Hepatic stellate cell (primary cell): ENCODE measurements around the gene PPP2R1B.
A peak's percentile ranks its signal among the peaks of the same experiment; 100 is the strongest.
"Not testable (repeated sequence)": the region's sequence is repeated elsewhere in the genome, so short reads cannot be mapped to it uniquely, and the experiment has no call there.

ENCODE experiments used
- DNase-seq: peaks from one replicate; pipeline ENCODE4 v3.0.0; 2011; ENCODE audit warnings: low spot score

PPP2R1B gene

GRCh38 chr11:111782109-111782741, 16.0 kb upstream of the PPP2R1B start:
- DNase-seq, result no peak

GRCh38 chr11:111779118-111779517, 12.9 kb upstream of the PPP2R1B start:
- no peak for DNase-seq

GRCh38 chr11:111778047-111778558, 11.9 kb upstream of the PPP2R1B start:
- DNase-seq, result no peak

- DNase-seq, result peak; percentile 62
Observed at GRCh38 chr11:111777094-111778046, 11.2 kb upstream of the PPP2R1B start.

GRCh38 chr11:111776398-111777093, 10.4 kb upstream of the PPP2R1B start:
- DNase-seq, result no peak

GRCh38 chr11:111774955-111775710, 8.9 kb upstream of the PPP2R1B start:
- DNase-seq, result no peak

- DNase-seq, result no peak
Observed at GRCh38 chr11:111772535-111772934, 6.3 kb upstream of the PPP2R1B start.

- DNase-seq, result not testable (repeated sequence)
Observed at GRCh38 chr11:111771205-111771604, 5.0 kb upstream of the PPP2R1B start.

GRCh38 chr11:111770581-111771134, 4.5 kb upstream of the PPP2R1B start:
- no peak for DNase-seq

GRCh38 chr11:111766834-111767142, 599 bp upstream of the PPP2R1B start:
- DNase-seq, result no peak

- DNase-seq, result peak; percentile 7
Observed at GRCh38 chr11:111765320-111765983, 737 bp downstream of the PPP2R1B start.

- peak; percentile 11 for DNase-seq
Observed at GRCh38 chr11:111764621-111765020, 1.6 kb downstream of the PPP2R1B start.

GRCh38 chr11:111762981-111763643, 3.1 kb downstream of the PPP2R1B start:
- no peak for DNase-seq

GRCh38 chr11:111762526-111762925, 3.7 kb downstream of the PPP2R1B start:
- DNase-seq, result no peak

- no peak for DNase-seq
Observed at GRCh38 chr11:111761036-111761435, 5.2 kb downstream of the PPP2R1B start.

- DNase-seq, result no peak
Observed at GRCh38 chr11:111759778-111760407, 6.3 kb downstream of the PPP2R1B start.

- DNase-seq, result no peak
Observed at GRCh38 chr11:111759376-111759775, 6.8 kb downstream of the PPP2R1B start.

GRCh38 chr11:111756097-111756496, 10.1 kb downstream of the PPP2R1B start:
- DNase-seq, result no peak

- DNase-seq, result no peak
Observed at GRCh38 chr11:111749646-111750045, 16.5 kb downstream of the PPP2R1B start.
